Raji (cell line): ENCODE results near the gene SOCS2.

ENCODE experiments used
- POLR2A ChIP-seq: IDR thresholded peaks from 2 replicates; pipeline ENCODE4 v1.6.1; 2011; ENCODE audit warnings: low read depth, low read length, control low read depth; ENCODE audit not compliant: insufficient read depth

Gene SOCS2

DNA sequence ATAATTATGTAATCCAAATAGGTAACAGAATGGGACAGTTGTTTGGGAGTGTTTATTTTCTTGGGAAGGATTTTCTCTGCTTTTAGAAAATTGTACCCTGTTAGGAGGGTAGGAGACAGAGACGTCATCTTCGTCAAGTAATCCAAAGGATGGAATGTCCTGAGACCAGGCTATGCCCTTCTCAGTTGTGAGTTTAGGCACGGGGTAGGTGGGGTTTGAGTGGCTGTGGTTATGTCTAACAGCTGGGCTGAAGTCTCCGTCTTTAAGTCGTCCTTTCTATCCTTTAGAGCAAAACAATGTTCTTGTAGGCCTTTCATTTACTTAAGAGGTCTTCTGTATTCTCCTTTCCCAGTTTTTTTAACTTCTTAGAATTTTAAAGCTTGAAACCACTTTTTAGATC lies 5.7 kb downstream of the SOCS2 start:
- TF ChIP-seq POLR2A: no peak

DNA sequence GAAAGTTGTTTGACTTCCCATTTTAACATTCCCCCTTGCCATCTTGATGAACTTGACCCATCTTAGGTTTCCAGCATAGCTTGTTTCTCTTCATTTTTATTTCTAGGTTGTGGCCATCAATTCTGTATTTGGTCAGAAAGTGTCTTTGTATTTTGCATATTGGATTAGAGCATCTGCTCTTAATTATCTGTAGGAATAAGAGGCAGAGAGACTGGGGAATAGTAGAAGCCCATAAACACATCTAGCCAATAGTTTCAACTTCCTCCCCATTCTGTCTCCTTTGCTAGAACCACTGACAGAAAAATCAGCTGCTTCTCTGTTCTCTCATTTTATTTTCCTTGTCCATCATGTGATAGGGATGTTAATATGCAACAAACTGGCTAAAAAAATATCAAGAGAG lies 8.2 kb downstream of the SOCS2 start:
- TF ChIP-seq POLR2A: no peak

DNA sequence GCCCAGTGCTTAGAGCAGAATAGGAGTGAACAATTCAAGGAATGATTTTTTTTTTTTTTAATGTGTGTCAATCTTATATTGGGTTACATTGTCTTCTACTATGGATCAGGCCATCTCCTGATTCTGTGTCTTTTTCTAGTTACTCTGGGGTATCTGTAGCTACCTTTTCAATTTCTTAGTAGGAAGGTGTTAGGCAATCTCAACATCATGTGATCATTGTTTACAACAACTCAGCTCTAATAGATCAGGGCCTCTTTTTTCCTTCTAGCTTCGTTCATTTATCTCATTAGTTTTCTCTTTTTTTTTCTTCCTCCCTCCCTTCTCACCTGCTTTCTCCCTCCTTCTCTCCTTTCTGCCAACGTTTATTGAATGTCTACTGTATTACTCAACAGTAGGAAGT lies 8.9 kb downstream of the SOCS2 start:
- TF ChIP-seq POLR2A: no peak

DNA sequence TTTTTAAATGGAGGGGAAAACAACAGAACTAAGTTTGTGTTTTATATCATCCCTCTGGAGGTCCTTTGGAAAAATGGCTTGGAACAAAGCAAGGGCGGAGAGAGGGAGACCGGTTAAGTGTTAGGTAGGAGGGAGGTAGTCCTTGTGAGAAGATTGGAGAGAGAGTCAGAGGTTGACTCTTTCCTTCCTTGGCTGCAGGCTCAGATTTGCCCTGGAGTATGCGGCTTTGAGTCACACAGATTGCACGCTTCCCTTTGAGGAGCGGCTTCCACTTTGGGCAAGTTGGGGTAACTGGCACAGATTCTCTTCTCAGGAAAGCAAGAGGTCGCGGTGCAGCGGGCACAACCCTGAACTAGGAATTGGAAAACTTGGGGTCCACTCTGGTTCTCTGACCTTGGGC lies 9.9 kb downstream of the SOCS2 start:
- TF ChIP-seq POLR2A: no peak

DNA sequence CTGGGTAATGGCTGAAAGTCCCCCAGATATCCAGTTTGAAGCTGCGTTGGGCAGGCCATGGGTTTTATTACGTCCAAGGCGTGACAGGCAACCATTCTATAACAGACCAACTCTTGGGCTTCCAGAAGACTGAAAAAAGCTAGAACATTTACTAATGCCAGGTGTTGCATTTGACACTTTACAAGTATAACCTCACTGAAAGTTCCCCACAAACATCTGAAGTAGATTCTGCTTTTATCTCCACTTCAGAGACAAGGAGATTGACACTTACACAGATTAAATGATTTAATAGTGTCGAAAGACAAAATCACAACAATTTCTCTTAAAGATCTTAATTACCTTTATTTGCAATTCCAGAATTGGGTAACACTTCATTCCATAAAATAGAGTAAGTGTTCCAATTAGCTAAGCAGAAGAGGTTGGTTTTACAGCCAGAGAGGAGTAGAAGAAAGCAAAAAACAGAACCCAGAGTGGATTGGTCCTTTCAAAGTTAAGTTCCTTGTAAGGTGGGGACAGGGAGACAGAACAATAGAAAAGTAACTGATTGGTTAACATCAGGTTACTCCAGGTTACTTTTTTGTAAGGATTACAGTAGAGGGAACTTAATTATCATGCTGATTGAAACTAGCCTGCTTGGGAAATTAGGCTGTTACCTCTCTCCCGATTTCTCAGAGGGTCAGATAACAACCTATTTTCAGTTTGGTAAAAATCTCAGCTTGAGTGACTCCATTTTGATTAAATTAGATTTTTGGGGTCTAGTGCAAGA lies 11.3 kb downstream of the SOCS2 start:
- TF ChIP-seq POLR2A: no peak

DNA sequence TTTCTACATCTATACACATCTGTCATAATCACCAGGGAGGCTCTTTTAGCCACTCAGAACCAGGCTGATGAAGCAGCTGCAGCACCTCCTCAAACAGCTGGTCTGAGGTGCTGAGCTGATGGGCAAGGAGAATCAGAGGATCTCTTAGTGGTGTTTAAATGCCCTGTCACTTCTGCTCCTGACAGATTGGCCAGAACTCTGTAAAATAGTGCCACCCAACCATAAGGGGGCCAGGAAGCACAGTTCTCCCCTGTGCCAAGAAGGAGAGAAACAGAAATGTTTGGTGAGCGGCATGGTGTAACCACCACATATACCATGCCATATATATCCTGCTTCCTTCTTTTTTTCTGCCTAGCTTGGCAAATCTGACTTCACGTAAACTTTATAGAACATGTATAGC lies 12.8 kb downstream of the SOCS2 start:
- TF ChIP-seq POLR2A: no peak

DNA sequence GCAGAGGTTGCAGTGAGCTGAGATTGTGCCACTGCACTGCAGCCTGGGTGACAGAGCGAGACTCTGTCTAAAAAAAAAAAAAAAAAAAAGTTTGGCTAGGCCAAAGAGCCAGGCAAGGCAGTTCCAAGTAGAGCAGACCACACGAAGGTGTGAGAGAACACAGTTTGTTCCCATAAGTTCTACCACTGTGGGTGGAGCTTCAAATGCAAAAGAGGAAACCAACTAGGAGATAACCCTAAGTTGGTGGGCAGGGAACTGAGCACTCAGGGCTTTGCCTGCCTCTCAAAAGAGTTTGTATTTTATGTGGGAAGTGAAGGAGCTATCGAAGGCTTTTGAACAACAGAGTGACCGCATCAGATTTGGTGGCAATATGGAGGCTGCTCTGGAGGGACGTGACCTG lies 15.1 kb downstream of the SOCS2 start:
- TF ChIP-seq POLR2A: no peak

DNA sequence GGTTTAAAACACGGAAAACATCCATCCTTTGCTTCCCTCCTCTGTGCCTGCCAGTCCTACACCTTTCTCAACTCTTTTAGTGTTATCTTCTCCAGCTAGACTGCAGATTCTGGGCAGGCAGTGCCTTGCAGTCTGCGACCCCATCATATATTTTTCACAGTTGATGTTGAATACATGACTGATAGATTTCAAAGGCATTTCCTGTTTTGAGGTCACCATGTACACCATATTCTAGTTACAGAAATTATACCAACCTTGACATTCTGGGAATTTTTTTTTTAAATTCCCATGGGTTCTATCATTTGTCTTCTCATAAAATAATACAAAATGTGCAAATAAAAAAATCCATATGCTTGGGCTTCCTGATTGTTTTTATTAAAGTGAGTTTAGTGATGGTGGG lies 16.6 kb downstream of the SOCS2 start:
- no peak for TF ChIP-seq POLR2A

- TF ChIP-seq POLR2A: no peak
Measured at GRCh38 chr12:93591137-93591868, 18.8 kb downstream of the SOCS2 start.

DNA sequence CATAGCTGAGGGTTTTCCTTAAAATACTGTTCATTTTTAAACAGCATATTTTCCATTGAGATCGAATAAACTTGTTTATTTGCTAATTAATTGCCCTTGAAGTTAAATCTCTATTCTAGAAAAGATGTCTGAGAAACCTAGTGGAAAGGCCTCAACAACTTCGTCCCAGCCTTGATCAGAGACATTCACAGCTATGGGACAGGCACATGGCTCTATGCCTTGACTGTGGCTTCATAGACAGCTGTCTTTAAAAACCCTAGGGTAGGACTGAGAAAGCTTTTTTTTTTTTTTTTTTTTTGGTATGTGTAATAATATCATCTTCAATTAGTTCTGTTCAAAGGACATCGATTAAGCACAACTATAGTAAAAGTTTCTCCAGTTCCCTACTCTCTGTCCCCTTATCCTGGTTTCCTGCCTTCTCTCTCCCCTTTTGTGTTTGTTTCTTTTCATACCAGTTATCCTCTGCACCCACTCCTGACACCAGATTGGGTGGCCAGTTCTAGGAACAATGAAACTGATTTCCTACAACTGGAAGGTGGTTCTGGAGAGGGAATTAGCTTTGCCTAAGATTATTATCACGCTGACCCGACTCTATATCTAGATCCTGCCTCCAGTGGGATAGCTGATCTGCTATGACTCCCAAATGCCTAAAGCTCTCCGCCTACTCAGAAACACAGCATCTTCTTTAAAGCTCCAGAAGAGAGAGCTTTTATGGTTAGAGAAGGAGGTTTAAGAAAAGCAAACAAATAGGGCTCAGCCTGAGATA lies 20.3 kb downstream of the SOCS2 start:
- no peak for TF ChIP-seq POLR2A

- no peak for TF ChIP-seq POLR2A
Measured at GRCh38 chr12:93593843-93594242, 21.4 kb downstream of the SOCS2 start.

- TF ChIP-seq POLR2A: no peak
Measured at GRCh38 chr12:93594766-93595311, 22.4 kb downstream of the SOCS2 start.

DNA sequence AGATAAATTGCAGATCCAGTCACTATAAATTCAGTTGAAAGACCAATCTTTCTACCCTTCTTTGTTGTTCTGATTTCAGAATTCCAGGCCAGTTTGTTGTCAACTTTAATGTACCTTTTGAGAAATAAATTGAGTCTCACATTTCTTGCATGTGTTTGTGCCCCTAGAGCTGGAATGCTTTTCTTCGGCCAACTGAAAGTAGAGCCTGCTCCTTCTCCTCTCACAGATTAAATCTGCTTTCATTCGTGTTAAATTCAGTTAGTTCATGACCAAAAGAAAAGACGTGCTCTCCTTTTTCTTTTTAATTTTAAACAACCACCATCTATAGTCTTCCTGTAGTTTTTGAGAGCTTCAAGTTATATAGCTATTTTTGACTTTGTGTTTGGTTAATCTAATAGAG lies 22.9 kb downstream of the SOCS2 start:
- no peak for TF ChIP-seq POLR2A

- no peak for TF ChIP-seq POLR2A
Measured at GRCh38 chr12:93597608-93598007, 25.1 kb downstream of the SOCS2 start.

GRCh38 chr12:93599192-93599591 lies 26.7 kb downstream of the SOCS2 start:
- no peak for TF ChIP-seq POLR2A
